ENCODE results near the gene CDCP1.

Gene CDCP1

DNA sequence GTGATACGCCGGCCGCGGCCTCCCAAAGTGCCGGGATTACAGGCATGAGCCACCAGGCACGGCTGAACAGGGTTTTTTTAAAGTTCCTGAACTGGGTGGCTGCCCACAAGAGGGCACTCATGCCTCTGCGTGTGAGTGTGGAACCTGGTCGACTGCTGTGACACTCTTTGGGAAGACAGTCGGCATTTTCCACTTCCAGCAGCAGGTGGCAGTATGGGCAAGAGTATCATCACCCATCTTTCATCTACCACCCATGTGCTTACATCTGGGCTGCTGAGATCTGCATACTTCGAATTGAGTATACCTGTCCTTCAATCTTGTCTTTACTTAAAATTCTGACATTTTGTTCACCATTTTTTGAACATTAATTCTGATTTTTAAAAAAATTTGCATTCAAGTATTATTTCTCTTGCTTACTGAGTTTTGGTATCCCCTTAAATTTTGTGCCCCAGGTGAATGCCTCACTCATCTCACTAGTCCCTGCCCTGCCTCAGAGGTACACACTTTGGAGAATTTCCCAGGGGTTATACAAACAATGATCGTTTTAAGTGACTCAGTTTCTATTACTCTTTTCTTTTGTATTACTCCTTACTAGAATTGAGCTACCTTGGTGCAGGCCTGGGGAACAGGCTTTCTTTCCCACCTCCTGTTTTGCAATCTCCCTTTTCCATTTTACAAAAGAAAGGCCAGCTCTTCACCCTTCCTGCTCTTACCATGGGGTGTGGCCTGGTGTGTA is 108.3 kb downstream of the CDCP1 start:
- TF ChIP-seq, protein P1, sequence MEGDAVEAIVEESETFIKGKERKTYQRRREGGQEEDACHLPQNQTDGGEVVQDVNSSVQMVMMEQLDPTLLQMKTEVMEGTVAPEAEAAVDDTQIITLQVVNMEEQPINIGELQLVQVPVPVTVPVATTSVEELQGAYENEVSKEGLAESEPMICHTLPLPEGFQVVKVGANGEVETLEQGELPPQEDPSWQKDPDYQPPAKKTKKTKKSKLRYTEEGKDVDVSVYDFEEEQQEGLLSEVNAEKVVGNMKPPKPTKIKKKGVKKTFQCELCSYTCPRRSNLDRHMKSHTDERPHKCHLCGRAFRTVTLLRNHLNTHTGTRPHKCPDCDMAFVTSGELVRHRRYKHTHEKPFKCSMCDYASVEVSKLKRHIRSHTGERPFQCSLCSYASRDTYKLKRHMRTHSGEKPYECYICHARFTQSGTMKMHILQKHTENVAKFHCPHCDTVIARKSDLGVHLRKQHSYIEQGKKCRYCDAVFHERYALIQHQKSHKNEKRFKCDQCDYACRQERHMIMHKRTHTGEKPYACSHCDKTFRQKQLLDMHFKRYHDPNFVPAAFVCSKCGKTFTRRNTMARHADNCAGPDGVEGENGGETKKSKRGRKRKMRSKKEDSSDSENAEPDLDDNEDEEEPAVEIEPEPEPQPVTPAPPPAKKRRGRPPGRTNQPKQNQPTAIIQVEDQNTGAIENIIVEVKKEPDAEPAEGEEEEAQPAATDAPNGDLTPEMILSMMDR (IDR thresholded peaks at IDR 0.05; ENCODE audit: low read length) = peak; percentile 94
- no peak for TF ChIP-seq EZH2phosphoT487 (IDR thresholded peaks at IDR 0.05; ENCODE audit: low read length)
- Histone ChIP-seq H3K79me2 (ENCODE audit: low read length) (no peaks in the 10 kb centered on the region), H3K36me3 (replicated peaks; ENCODE audit: insufficient read depth, low read length) (no peaks in the 10 kb centered on the region), H3K9ac (ENCODE audit: low read length) (no peak overlapping the region), H3K4me3 (ENCODE audit: low read length) (no peak overlapping the region), H3K9me3 (replicated peaks; ENCODE audit: insufficient read depth, low read length) (no peaks in the 10 kb centered on the region), H3K27ac (ENCODE audit: low read length) (no peak overlapping the region), H4K20me1 (ENCODE audit: insufficient read depth, low read length) (no peaks in the 10 kb centered on the region), H3K4me1 (ENCODE audit: low read length) (peaks cover 47% of the 10 kb centered on the region), H2AFZ (ENCODE audit: low read length) (no peak overlapping the region), H3K4me2 (ENCODE audit: low read depth, low read length) (no peak overlapping the region), H3K27me3 (replicated peaks; ENCODE audit: insufficient read depth, low read length) (no peaks in the 10 kb centered on the region), H3K9me2 (replicated peaks; ENCODE audit: insufficient read depth, low read length) (no peaks in the 10 kb centered on the region), H3F3A (ENCODE audit: insufficient read depth, low read length) (peaks cover 22% of the 10 kb centered on the region)
- DNase-seq = peak; percentile 95

DNA sequence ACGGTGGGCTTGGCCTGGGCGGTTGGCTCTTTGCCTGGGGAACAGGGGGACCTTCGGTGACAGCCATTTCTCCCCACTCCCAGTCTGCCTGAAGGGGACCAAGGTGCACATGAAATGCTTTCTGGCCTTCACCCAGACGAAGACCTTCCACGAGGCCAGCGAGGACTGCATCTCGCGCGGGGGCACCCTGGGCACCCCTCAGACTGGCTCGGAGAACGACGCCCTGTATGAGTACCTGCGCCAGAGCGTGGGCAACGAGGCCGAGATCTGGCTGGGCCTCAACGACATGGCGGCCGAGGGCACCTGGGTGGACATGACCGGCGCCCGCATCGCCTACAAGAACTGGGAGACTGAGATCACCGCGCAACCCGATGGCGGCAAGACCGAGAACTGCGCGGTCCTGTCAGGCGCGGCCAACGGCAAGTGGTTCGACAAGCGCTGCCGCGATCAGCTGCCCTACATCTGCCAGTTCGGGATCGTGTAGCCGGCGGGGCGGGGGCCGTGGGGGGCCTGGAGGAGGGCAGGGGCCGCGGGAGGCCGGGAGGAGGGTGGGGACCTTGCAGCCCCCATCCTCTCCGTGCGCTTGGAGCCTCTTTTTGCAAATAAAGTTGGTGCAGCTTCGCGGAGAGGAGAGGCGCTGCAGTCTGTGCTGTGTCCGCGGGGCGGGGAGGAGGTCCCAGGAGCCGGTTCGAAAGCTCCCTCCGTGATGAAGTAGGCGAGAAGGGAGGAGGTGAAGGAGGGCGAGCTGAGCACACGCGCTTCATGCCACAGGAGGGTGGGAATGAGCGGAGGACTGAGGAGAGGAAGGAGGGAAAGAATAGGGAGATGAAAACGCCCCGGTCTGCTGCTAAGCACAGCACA is 110.5 kb downstream of the CDCP1 start:
- H3K9me2 ChIP-seq (replicated peaks; ENCODE audit: insufficient read depth, low read length) = no peaks in the 10 kb centered on the region
- peak overlapping the region; percentile 79 for H2AFZ ChIP-seq (ENCODE audit: low read length)
- H3K9me3 ChIP-seq (replicated peaks; ENCODE audit: insufficient read depth, low read length) = no peaks in the 10 kb centered on the region
- H4K20me1 ChIP-seq (ENCODE audit: insufficient read depth, low read length) = no peaks in the 10 kb centered on the region
- H3K27me3 ChIP-seq (replicated peaks; ENCODE audit: insufficient read depth, low read length) = no peaks in the 10 kb centered on the region
- TF ChIP-seq, protein P1 (IDR thresholded peaks at IDR 0.05; ENCODE audit: low read length) = no peak
- no peak for TF ChIP-seq EZH2phosphoT487 (IDR thresholded peaks at IDR 0.05; ENCODE audit: low read length)
- no peak for TF ChIP-seq EZH2 (optimal IDR thresholded peaks at IDR 0.05; ENCODE audit: low read depth, low read length)
- peak overlapping the region; percentile 39 for H3K4me3 ChIP-seq (ENCODE audit: low read length)
- no peaks in the 10 kb centered on the region for H3K36me3 ChIP-seq (replicated peaks; ENCODE audit: insufficient read depth, low read length)
- peak overlapping the region; percentile 84 for H3K27ac ChIP-seq (ENCODE audit: low read length)
- no peak for DNase-seq
- peaks cover 13% of the 10 kb centered on the region for H3F3A ChIP-seq (ENCODE audit: insufficient read depth, low read length)
- H3K9ac ChIP-seq (ENCODE audit: low read length) = peak overlapping the region; percentile 48; the same call in 1 of the 2 replicates
- H3K4me1 ChIP-seq (ENCODE audit: low read length) = peaks cover 29% of the 10 kb centered on the region
- no peaks in the 10 kb centered on the region for H3K79me2 ChIP-seq (ENCODE audit: low read length)
- H3K4me2 ChIP-seq (ENCODE audit: low read depth, low read length) = peak overlapping the region; percentile 73

- Histone ChIP-seq H3K4me3 (ENCODE audit: low read length) (peak overlapping the region; percentile 39), H3K4me2 (ENCODE audit: low read depth, low read length) (peak overlapping the region; percentile 73), H3K27ac (ENCODE audit: low read length) (peak overlapping the region; percentile 84), H3K9ac (ENCODE audit: low read length) (peak overlapping the region; percentile 48; the same call in 1 of the 2 replicates), H3K27me3 (replicated peaks; ENCODE audit: insufficient read depth, low read length) (no peaks in the 10 kb centered on the region), H3K9me2 (replicated peaks; ENCODE audit: insufficient read depth, low read length) (no peaks in the 10 kb centered on the region), H3K9me3 (replicated peaks; ENCODE audit: insufficient read depth, low read length) (no peaks in the 10 kb centered on the region), H3K4me1 (ENCODE audit: low read length) (peaks cover 24% of the 10 kb centered on the region), H3K36me3 (replicated peaks; ENCODE audit: insufficient read depth, low read length) (no peaks in the 10 kb centered on the region), H3K79me2 (ENCODE audit: low read length) (no peaks in the 10 kb centered on the region), H3F3A (ENCODE audit: insufficient read depth, low read length) (peaks cover 13% of the 10 kb centered on the region), H2AFZ (ENCODE audit: low read length) (peak overlapping the region; percentile 79), H4K20me1 (ENCODE audit: insufficient read depth, low read length) (no peaks in the 10 kb centered on the region)
- TF ChIP-seq, protein P1 (IDR thresholded peaks at IDR 0.05; ENCODE audit: low read length) = no peak
- no peak for TF ChIP-seq EZH2 (optimal IDR thresholded peaks at IDR 0.05; ENCODE audit: low read depth, low read length)
- TF ChIP-seq EZH2phosphoT487 (IDR thresholded peaks at IDR 0.05; ENCODE audit: low read length) = no peak
- peak; percentile 80 for DNase-seq
These were observed 111.4 kb downstream of the CDCP1 start for GRCh38 chr3:45034612-45035252.

Measured in MM.1S (cell line).